NOMO-1 (cell line): Measurements from ENCODE around the gene GLDN.
"Not testable (repeated sequence)": the region's sequence is repeated elsewhere in the genome, so short reads cannot be mapped to it uniquely, and the experiment has no call there.

Source experiments
- DNase-seq, 2 experiments: peaks; one replicate each; lab custom pipeline; 2025; ENCODE audit not compliant: unreplicated experiment in 2 of 2; lab: John Stamatoyannopoulos, UW

The GLDN gene

GRCh38 chr15:51443282-51443914 is 101.9 kb downstream of the GLDN start:
- DNase-seq = no peak

GRCh38 chr15:51444112-51444511 is 102.7 kb downstream of the GLDN start:
- no peak for DNase-seq

- no peak for DNase-seq
These were observed 103.4 kb downstream of the GLDN start for GRCh38 chr15:51444807-51445206.

- DNase-seq = not testable (repeated sequence)
These were observed 104.7 kb downstream of the GLDN start for GRCh38 chr15:51446029-51446744.

- no peak for DNase-seq
These were observed 106.6 kb downstream of the GLDN start for GRCh38 chr15:51447855-51448621.

- DNase-seq = no peak
These were observed 107.4 kb downstream of the GLDN start for GRCh38 chr15:51448622-51449399.

GRCh38 chr15:51450001-51450400 is 108.5 kb downstream of the GLDN start:
- DNase-seq = no peak
